Muscle of back (tissue), 11 donors: ENCODE data around the gene LRBA. TPM values are rescaled to one million over a fixed set of nuclear protein-coding genes. Genes with fewer than 3 reads are reported as not detected.
"Not testable (repeated sequence)": the region's sequence is repeated elsewhere in the genome, so short reads cannot be mapped to it uniquely, and the experiment has no call there.

ENCODE experiments used
- DNase-seq, 3 donors: peaks; one replicate each; pipeline versions ENCODE4 v3.0.0 to v3.0.0-alpha.2; 2013
- polyA plus RNA-seq, 10 donors: library from polyadenylated mRNA; unstranded; fragments of 120-200 nt; gene quantifications; one replicate each; pipeline ENCODE4 v1.2.1, GENCODE V29; 2013; ENCODE audit not compliant: insufficient read length in 10 of 10

LRBA gene
- polyA plus RNA-seq, 10 donors, result 20.1 to 31.2 (median 24.3) TPM

DNA sequence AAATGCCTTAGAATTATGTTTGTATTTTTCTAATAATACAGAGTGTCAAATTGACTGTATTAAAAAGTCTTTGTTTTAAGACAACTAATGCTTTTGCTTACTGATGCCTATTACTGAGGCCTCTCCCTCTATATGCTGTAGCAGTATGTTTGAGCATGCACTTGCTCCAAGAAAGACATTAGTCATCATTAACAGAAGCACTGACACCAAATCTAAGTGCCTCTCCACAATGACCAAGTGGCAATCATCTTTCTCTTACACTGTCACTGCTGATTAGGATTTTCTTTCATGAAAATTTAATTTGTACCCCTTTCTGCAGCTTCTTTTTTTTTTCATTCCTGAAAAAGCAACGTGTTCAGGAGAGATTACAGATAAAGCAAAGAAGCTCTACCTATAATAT is 444.2 kb downstream of the LRBA start:
- no peak for DNase-seq

- DNase-seq, result no peak
Measured at GRCh38 chr4:150569998-150570535, 445.0 kb downstream of the LRBA start.

GRCh38 chr4:150569384-150569987 is 445.6 kb downstream of the LRBA start:
- no peak for DNase-seq

- DNase-seq, result no peak
Measured at GRCh38 chr4:150567070-150567469, 448.0 kb downstream of the LRBA start.

DNA sequence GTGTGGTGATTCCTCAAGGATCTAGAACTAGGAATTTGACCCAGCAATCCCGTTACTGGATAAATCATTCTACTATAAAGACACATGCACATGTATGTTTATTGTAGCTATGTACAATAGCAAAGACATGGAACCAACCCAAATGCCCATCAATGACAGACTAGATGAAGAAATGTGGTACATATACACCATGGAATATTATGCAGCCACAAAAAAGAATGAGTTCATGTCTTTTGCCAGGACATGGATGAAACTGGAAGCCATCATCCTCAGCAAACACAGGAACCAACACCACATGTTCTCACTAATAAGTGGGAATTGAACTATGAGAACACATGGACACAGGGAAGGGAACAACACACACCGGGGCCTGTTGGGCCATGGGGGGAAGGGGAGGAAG is 450.1 kb downstream of the LRBA start:
- not testable (repeated sequence) for DNase-seq

GRCh38 chr4:150562751-150563150 is 452.3 kb downstream of the LRBA start:
- DNase-seq, result no peak

DNA sequence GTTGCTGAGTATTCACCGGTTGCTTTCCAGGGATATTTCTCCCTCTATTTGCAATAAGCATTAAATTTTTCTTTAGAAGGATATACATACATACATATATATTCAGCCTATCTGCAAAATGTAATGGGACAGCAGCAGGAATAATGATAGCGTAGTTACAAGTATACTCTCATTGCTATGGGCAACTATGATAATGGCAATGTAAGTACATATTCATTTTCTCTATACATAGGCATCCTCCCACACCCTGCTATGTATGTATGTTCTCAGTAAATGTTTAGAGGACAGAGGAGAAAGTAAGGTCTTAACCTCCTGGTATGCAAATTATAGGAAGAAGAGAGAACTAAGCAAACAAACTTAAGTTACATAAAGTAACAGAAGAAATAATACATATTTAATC is 452.8 kb downstream of the LRBA start:
- no peak for DNase-seq

DNA sequence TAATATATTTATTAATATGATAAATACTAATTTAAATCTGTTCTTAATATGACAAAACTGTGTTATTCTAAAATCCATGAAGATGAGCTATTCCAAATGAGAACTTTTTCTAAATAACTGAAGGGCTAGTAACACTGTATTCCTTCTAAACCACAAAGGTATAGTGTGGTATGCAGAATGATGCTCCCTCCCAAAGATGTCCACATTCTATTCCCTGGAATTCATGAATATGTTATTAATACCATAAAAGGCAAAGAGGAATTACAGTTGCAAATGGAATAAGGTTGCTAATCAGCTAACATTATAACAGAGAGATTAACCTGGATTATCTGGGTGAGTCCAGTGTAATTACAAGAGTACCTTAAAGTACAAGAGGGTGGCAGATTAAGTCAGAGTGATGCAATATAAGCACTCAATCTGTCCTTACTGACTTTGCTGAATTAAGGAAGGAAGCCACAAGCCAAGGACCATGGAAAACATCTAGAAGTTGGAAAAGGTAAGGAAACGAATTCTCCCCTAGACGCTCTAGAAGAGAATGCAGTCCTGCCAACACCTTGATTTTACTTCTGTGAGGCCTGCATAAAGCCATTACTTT is 453.8 kb downstream of the LRBA start:
- DNase-seq, result no peak

- not testable (repeated sequence) for DNase-seq
Measured at GRCh38 chr4:150557811-150558210, 457.3 kb downstream of the LRBA start.

DNA sequence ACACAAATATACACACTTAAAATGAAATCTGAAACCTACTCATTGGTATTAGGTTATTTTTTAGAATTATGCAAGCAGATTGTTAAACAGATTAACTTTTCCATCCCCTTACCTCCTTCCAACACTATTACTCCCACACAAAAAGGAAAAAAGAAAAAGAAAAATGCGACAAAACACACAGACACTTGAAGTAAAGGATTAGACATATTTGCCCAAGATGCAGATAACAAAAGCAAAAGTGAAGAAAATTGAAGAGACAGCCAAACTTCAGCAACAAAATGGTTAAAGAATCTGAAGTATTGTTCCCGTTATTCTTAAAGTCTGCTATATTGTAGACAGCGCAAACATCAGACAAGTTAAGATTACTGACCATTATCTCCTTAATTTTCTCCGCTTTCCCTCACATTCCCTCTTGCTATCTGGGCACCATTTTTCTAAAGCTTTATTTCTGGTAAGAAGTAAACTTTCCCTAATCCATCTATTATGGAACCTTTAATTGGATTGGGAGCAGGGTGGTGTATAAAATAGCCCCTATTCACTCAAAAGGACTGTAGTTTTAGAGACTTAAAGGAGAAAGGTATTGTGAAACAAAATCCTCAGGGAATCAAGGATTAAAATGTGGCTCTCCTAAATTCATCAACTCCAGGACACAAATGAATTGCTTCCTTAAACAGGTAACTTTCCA is 467.8 kb downstream of the LRBA start:
- no peak for DNase-seq

DNA sequence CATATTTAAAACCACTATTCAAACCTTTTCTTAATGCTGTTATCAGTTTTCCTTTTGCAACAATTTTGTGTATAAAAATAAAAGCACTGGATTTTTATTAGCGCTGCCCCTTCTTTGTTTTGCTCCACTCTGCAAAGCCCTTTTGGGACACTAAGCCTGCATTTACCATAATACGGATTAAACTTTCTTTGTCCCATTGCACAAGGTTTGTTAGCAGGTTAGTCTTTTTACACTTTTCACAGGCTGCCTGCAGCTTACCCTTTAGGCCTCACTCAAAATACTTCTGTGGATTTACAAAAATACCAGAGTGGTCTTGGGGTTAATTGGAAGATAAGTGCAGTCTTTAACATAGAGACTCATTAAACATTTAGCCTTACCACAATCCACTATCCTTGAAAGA is 468.8 kb downstream of the LRBA start:
- no peak for DNase-seq

DNA sequence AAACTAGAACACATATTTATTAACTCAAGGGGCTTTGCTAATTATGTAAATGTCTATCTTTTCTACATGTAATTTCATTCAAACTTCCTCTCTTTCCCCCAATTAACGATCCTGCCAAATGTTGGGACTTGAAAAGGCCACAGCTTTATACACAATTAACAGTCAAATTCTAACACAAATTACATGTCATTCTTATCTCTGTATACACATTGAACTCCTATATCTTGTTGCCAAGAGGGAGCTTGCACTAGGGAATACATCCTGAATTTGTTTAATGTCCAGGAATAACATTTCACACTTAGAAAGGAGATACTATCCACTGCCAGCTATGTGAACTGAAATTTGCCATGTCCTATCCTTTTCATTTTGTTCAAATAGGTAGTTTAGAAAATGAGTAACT is 472.0 kb downstream of the LRBA start:
- DNase-seq, result no peak

- no peak for DNase-seq
Measured at GRCh38 chr4:150541681-150542080, 473.4 kb downstream of the LRBA start.

- no peak for DNase-seq
Measured at GRCh38 chr4:150540959-150541360, 474.1 kb downstream of the LRBA start.

GRCh38 chr4:150540536-150540935 is 474.5 kb downstream of the LRBA start:
- no peak for DNase-seq

- DNase-seq, result not testable (repeated sequence)
Measured at GRCh38 chr4:150537911-150538310, 477.2 kb downstream of the LRBA start.

GRCh38 chr4:150534818-150535217 is 480.3 kb downstream of the LRBA start:
- DNase-seq, result no peak

GRCh38 chr4:150533673-150534072 is 481.4 kb downstream of the LRBA start:
- DNase-seq, result no peak

DNA sequence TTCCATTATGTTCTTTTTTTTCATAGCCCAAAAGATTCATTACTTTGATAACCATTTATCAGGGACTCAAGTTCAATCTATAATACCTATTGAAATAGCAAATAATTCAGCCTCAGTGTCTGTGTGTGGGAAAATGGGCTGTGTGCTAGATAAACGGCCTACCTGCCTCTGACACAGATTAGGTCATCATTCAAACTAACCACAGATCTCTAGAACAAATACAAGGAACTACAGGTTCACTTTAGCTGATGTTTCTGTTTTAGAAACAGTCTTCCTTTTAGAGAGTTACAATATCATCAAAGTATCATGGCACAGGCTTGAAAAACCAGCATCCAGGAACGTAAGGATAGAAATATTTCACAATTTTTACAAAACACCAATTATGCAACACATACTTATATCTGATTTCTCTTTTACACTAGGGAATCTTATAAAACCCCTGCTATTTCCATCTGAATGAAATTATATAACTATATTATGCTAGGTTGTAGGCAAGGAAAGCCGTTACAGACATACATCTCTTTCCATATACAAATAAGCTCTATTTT is 489.7 kb downstream of the LRBA start:
- no peak for DNase-seq

DNA sequence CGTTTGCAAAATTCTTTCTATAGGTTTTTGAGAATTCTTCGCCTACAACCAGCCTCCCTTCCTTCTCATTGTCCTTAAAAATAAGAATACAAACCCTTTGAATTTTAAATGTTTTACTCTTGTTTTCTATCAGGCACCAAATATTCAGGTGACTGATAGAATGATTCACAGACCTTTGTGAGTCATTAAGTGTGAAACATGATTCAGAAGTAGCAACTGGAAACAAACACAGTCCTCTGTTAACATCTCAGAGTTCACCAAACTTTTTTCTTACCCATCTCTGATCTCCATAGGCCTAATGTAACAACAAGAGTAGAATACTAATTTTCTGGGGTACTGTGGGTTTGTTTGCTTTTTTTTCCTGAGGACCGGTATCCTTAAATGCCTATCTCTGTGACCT is 496.5 kb downstream of the LRBA start:
- DNase-seq, result no peak

- no peak for DNase-seq
Measured at GRCh38 chr4:150515135-150515534, 499.9 kb downstream of the LRBA start.

GRCh38 chr4:150514709-150515108 is 500.4 kb downstream of the LRBA start:
- DNase-seq, result no peak
